Erythroblast (primary cell): ENCODE measurements around the gene FMN2.

Experiments used
- GATA1 ChIP-seq: IDR thresholded peaks from 2 replicates; pipeline ENCODE4 v1.6.1; 2011; ENCODE audit warnings: low read depth, mild to moderate bottlenecking, control low read depth, low read length, moderate library complexity
- POLR2A ChIP-seq: IDR thresholded peaks from 2 replicates; pipeline ENCODE4 v1.6.1; 2011; ENCODE audit warnings: mild to moderate bottlenecking, low read length

DNA sequence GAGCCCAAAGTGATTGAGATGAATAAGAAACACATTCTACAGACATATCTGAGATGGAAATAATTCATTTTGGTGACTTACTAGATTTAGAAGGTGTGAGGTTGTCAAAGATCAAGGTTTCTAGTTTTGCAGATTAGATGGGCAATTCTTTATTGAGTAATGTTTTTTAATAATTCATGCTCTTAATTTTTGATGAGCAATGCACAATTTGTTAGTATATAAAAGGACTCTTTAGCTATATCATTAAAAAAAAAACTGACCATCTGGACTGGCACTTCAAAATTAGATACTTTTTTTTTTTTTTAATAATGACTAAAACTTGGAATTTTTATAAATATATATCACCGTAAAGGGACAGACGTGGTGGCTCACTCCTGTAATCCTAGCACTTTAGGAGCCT is 63.9 kb downstream of the FMN2 start:
- no peak for TF ChIP-seq POLR2A
- no peak for TF ChIP-seq GATA1
